HepG2 (cell line): ENCODE measurements around the gene GAS5. TPM values are rescaled to one million over a fixed set of nuclear protein-coding genes. Genes with fewer than 3 reads are reported as not detected.
A peak's percentile ranks its signal among the peaks of the same experiment; 100 is the strongest.

Experiments
- ARNT ChIP-seq: fragments of 450-650 bp; IDR thresholded peaks from 2 replicates; pipeline ENCODE4 v1.6.1; 2017
- CAMTA2 ChIP-seq: sonication (generic); formaldehyde crosslinking; IDR thresholded peaks from 2 replicates; pipeline ENCODE4 v1.4.0; 2020; ENCODE audit warnings: mild to moderate bottlenecking, missing genetic modification reagents, borderline replicate concordance
- CTCF ChIP-seq: sonication (generic); formaldehyde crosslinking; IDR thresholded peaks from 2 replicates; pipeline ENCODE4 v1.5.0; 2020; ENCODE audit warnings: mild to moderate bottlenecking, missing genetic modification reagents, moderate library complexity
- GMEB2 ChIP-seq: IDR thresholded peaks from 2 replicates; pipeline ENCODE4 v1.6.1; 2016; ENCODE audit warnings: missing biosample characterization, missing genetic modification reagents, low read depth
- HOXD1 ChIP-seq: sonication (generic); formaldehyde crosslinking; IDR thresholded peaks from 2 replicates; pipeline ENCODE4 v1.5.0; 2020; ENCODE audit warnings: missing genetic modification reagents
- KAT2B ChIP-seq: fragments of 150-350 bp; IDR thresholded peaks from 2 replicates; pipeline ENCODE4 v1.6.1; 2014; ENCODE audit warnings: low read depth, low read length, borderline replicate concordance
- MED8 ChIP-seq: sonication (generic); formaldehyde crosslinking; IDR thresholded peaks from 2 replicates; pipeline ENCODE4 v1.8.1; 2023; ENCODE audit warnings: mild to moderate bottlenecking, missing genetic modification reagents; ENCODE audit not compliant: insufficient replicate concordance
- NAIF1 ChIP-seq: sonication (generic); formaldehyde crosslinking; IDR thresholded peaks from 2 replicates; pipeline ENCODE4 v1.5.0; 2020; ENCODE audit warnings: mild to moderate bottlenecking, missing genetic modification reagents, borderline replicate concordance
- PATZ1 ChIP-seq: sonication (generic); formaldehyde crosslinking; IDR thresholded peaks from 2 replicates; pipeline ENCODE4 v1.4.0; 2020; ENCODE audit warnings: missing genetic modification reagents
- RAD51 ChIP-seq: fragments of 450-650 bp; IDR thresholded peaks from 2 replicates; pipeline ENCODE4 v1.6.1; 2016; ENCODE audit warnings: borderline replicate concordance
- RXRA ChIP-seq: sonication (generic); formaldehyde crosslinking; IDR thresholded peaks from 2 replicates; pipeline ENCODE4 v1.5.1; 2020; ENCODE audit warnings: missing genetic modification reagents
- SRSF9 ChIP-seq: fragments of 200-400 bp; formaldehyde crosslinking; IDR thresholded peaks from 2 replicates; pipeline ENCODE4 v1.6.1; 2018; ENCODE audit warnings: borderline replicate concordance, mild to moderate bottlenecking, low read depth, low read length; ENCODE audit not compliant: insufficient read depth, poor library complexity, severe bottlenecking
- THAP9 ChIP-seq: sonication (generic); formaldehyde crosslinking; IDR thresholded peaks from 2 replicates; pipeline ENCODE4; 2020; ENCODE audit warnings: missing genetic modification reagents, mild to moderate bottlenecking, borderline replicate concordance
- ZKSCAN1 ChIP-seq: fragments of 150-350 bp; IDR thresholded peaks from 2 replicates; pipeline ENCODE4 v1.6.1; 2014; ENCODE audit warnings: low read length
- ZMYM4 ChIP-seq: sonication (generic); formaldehyde crosslinking; IDR thresholded peaks from 2 replicates; pipeline ENCODE4 v1.8.1; 2023; ENCODE audit warnings: mild to moderate bottlenecking, missing genetic modification reagents
- ZNF281 ChIP-seq: sonication (generic); formaldehyde crosslinking; IDR thresholded peaks from 2 replicates; pipeline ENCODE4 v1.4.0; 2020; ENCODE audit warnings: missing genetic modification reagents, borderline replicate concordance
- ZNF282 ChIP-seq: fragments of 450-650 bp; IDR thresholded peaks from 2 replicates; pipeline ENCODE4 v1.6.1; 2018; ENCODE audit not compliant: partially characterized antibody
- ZNF460 ChIP-seq: sonication (generic); formaldehyde crosslinking; IDR thresholded peaks from 2 replicates; pipeline ENCODE4 v1.5.1; 2020; ENCODE audit warnings: missing genetic modification reagents, mild to moderate bottlenecking, borderline replicate concordance
- ZNF724P ChIP-seq: sonication (generic); formaldehyde crosslinking; IDR thresholded peaks from 2 replicates; pipeline ENCODE4 v1.8.0; 2022; ENCODE audit warnings: missing genetic modification reagents, borderline replicate concordance
- ZSCAN12 ChIP-seq: sonication (generic); formaldehyde crosslinking; IDR thresholded peaks from 2 replicates; pipeline ENCODE4 v1.9.0; 2021; ENCODE audit warnings: mild to moderate bottlenecking, missing genetic modification reagents
- polyA plus RNA-seq, 8 experiments: library from polyadenylated mRNA; depleted of rRNA in 3 of 8; stranded (reverse) in 7 of 8; unstranded in 1 of 8; fragments of >200 nt; fragmentation: Illumina TruSeq in 4 of 8; extraction: Trizol in 4 of 8; gene quantifications; 2 replicates each; pipeline versions ENCODE4 v1.2.1 to v1.2.3, GENCODE V29; 2011 to 2016; ENCODE audit warnings: low read depth in 4 of 8, missing spikeins in 1 of 8, mixed read lengths in 1 of 8; ENCODE audit not compliant: insufficient read depth in 1 of 8
- total RNA-seq, 5 experiments: library from RNA; depleted of rRNA; stranded (reverse); fragments of >200 nt; fragmentation: Illumina TruSeq; extraction: Trizol; gene quantifications; 2 replicates each; pipeline ENCODE4 v1.2.3, GENCODE V29; 2016; ENCODE audit warnings: low read depth in 1 of 5

Gene GAS5
- total and polyA plus RNA-seq, 2 of the 13 experiments (the other 11 are each of a cell fraction or from before 2014, with no cell fraction given) = 352 to 738 TPM

- no peak for TF ChIP-seq CTCF
- TF ChIP-seq ZKSCAN1 = no peak
- no peak for TF ChIP-seq ZNF460
- peak; percentile 74 for TF ChIP-seq PATZ1 (CRISPR knock-in tag)
- no peak for TF ChIP-seq GMEB2 (CRISPR knock-in tag)
- TF ChIP-seq ZMYM4 (CRISPR knock-in tag) = peak; percentile 85
- no peak for TF ChIP-seq MED8 (CRISPR knock-in tag)
- no peak for TF ChIP-seq THAP9 (CRISPR knock-in tag)
- TF ChIP-seq ZNF724P (CRISPR knock-in tag) = no peak
- no peak for TF ChIP-seq SRSF9
- TF ChIP-seq KAT2B = no peak
- TF ChIP-seq RAD51 = no peak
- no peak for TF ChIP-seq NAIF1 (CRISPR knock-in tag)
- no peak for TF ChIP-seq ZSCAN12 (CRISPR knock-in tag)
- no peak for TF ChIP-seq ZNF281 (CRISPR knock-in tag)
- no peak for TF ChIP-seq CAMTA2 (CRISPR knock-in tag)
- TF ChIP-seq ARNT = no peak
- TF ChIP-seq HOXD1 (CRISPR knock-in tag) = no peak
- TF ChIP-seq ZNF282 = no peak
- peak; percentile 86 for TF ChIP-seq RXRA (CRISPR knock-in tag)
Observed at GRCh38 chr1:173917149-173917548, 49.4 kb upstream of the GAS5 start, which contains the start of gene SERPINC1 (continued).
